Neuronal stem cell (in vitro differentiated cells): ENCODE data around the gene ZNF613.
"Not testable (repeated sequence)": the region's sequence is repeated elsewhere in the genome, so short reads cannot be mapped to it uniquely, and the experiment has no call there.

Source experiments
- DNase-seq: peaks from one replicate; pipeline ENCODE4 v3.0.0-alpha.2; 2013; ENCODE audit warnings: low spot score
- H2AFZ ChIP-seq: one replicate; pipeline ENCODE4 v1.6.1; 2013; ENCODE audit warnings: mild to moderate bottlenecking, low read length, inconsistent platforms
- H2AK5ac ChIP-seq: 2 replicates; pipeline ENCODE4 v1.6.1; 2013; ENCODE audit warnings: low read depth, mild to moderate bottlenecking, inconsistent platforms, low read length, moderate library complexity, mixed read lengths
- H2BK120ac ChIP-seq: 2 replicates; pipeline ENCODE4 v1.6.1; 2013; ENCODE audit warnings: low read depth, mild to moderate bottlenecking, inconsistent platforms, low read length, moderate library complexity, mixed read lengths
- H2BK12ac ChIP-seq: one replicate; pipeline ENCODE4 v1.6.1; 2013; ENCODE audit warnings: low read length, inconsistent platforms
- H2BK15ac ChIP-seq: 2 replicates; pipeline ENCODE4 v1.6.1; 2013; ENCODE audit warnings: mild to moderate bottlenecking, low read length, inconsistent platforms, mixed read lengths
- H2BK5ac ChIP-seq: one replicate; pipeline ENCODE4 v1.6.1; 2013; ENCODE audit warnings: inconsistent platforms, mild to moderate bottlenecking, low read length, moderate library complexity
- H3K14ac ChIP-seq: one replicate; pipeline ENCODE4 v1.6.1; 2013; ENCODE audit warnings: low read length, inconsistent platforms
- H3K18ac ChIP-seq: 2 replicates; pipeline ENCODE4 v1.6.1; 2013; ENCODE audit warnings: low read length, inconsistent platforms
- H3K23ac ChIP-seq: 2 replicates; pipeline ENCODE4 v1.6.1; 2013; ENCODE audit warnings: low read depth, mild to moderate bottlenecking, mixed read lengths, low read length, inconsistent platforms; ENCODE audit not compliant: poor library complexity
- H3K27ac ChIP-seq: replicated peaks from 3 replicates; pipeline ENCODE4 v1.5.1; 2013; ENCODE audit warnings: low read length, inconsistent platforms
- H3K27me3 ChIP-seq, 3 experiments: 2 replicates each; pipeline ENCODE4 v1.6.1; 2013; ENCODE audit warnings: low read length in 3 of 3, mild to moderate bottlenecking in 2 of 3, inconsistent platforms in 1 of 3, low read depth in 1 of 3, mixed read lengths in 1 of 3, moderate library complexity in 1 of 3; ENCODE audit not compliant: control insufficient read depth in 3 of 3, insufficient read depth in 3 of 3
- H3K36me3 ChIP-seq, 2 donors: replicated peaks in 1 of 2; 2 replicates each; pipeline ENCODE4 v1.6.1; 2013; ENCODE audit warnings: low read length in 2 of 2; ENCODE audit not compliant: control insufficient read depth in 2 of 2, insufficient read depth in 2 of 2
- H3K4ac ChIP-seq: 2 replicates; pipeline ENCODE4 v1.6.1; 2013; ENCODE audit warnings: inconsistent platforms, mild to moderate bottlenecking, low read length, moderate library complexity
- H3K4me1 ChIP-seq, 2 donors: 1 replicate in 1 of 2; 2 replicates in 1 of 2; pipeline ENCODE4 v1.6.1; 2013; ENCODE audit warnings: low read length in 2 of 2, low read depth in 1 of 2; ENCODE audit not compliant: control insufficient read depth in 2 of 2, insufficient read depth in 1 of 2
- H3K4me2 ChIP-seq: one replicate; pipeline ENCODE4 v1.6.1; 2013; ENCODE audit warnings: mild to moderate bottlenecking, low read length, inconsistent platforms; ENCODE audit not compliant: insufficient read depth, poor library complexity, severe bottlenecking
- H3K4me3 ChIP-seq, 2 donors: 2 replicates each; pipeline ENCODE4 v1.5.1; 2013; ENCODE audit warnings: low read length in 2 of 2, mild to moderate bottlenecking in 2 of 2, inconsistent platforms in 1 of 2, moderate library complexity in 1 of 2
- H3K79me1 ChIP-seq: one replicate; pipeline ENCODE4 v1.6.1; 2013; ENCODE audit warnings: low read depth, mild to moderate bottlenecking, inconsistent platforms, low read length, moderate library complexity
- H3K9ac ChIP-seq: one replicate; pipeline ENCODE4 v1.6.1; 2013; ENCODE audit warnings: mild to moderate bottlenecking, low read depth, low read length, inconsistent platforms; ENCODE audit not compliant: poor library complexity
- H3K9me3 ChIP-seq, 2 donors: replicated peaks in 1 of 2; 2 replicates each; pipeline versions ENCODE3 to v1.6.1; 2013; ENCODE audit warnings: low read length in 2 of 2, mild to moderate bottlenecking in 2 of 2, inconsistent platforms in 1 of 2, low read depth in 1 of 2, mixed read lengths in 1 of 2, moderate library complexity in 1 of 2; ENCODE audit not compliant: control insufficient read depth in 2 of 2, insufficient read depth in 1 of 2
- H4K8ac ChIP-seq: one replicate; pipeline ENCODE4 v1.6.1; 2013; ENCODE audit warnings: low read depth, mild to moderate bottlenecking, inconsistent platforms, low read length, moderate library complexity
- H4K91ac ChIP-seq: one replicate; pipeline ENCODE4 v1.6.1; 2013; ENCODE audit warnings: low read length, low read depth, mild to moderate bottlenecking, inconsistent platforms; ENCODE audit not compliant: poor library complexity
- WGBS, 2 donors: extraction: QIAGEN DNeasy Blood & Tissue Kit; methylation state at CpG; one replicate each; pipeline ENCODE4 v1.1.7; 2013; ENCODE audit warnings: missing lambda C conversion rate in 2 of 2, mixed read lengths in 1 of 2; ENCODE audit not compliant: insufficient read length in 2 of 2, insufficient replicate concordance in 1 of 2; ENCODE audit errors: extremely low coverage in 2 of 2; 5-methylcytosine and 5-hydroxymethylcytosine counted together

The ZNF613 gene

GRCh38 chr19:51948975-51949374 lies 21.7 kb downstream of the ZNF613 start:
- Histone ChIP-seq H3K9me3 (peaks cover 37 to 54% of the 10 kb centered on the region in 2 donors), H3K18ac (no peak overlapping the region), H4K91ac (no peak overlapping the region), H2BK15ac (no peak overlapping the region), H2BK120ac (no peak overlapping the region), H3K4me3 (no peak overlapping the region), H3K4me2 (no peak overlapping the region), H2AK5ac (no peak overlapping the region), H3K4me1 (peaks cover 0 to 2% of the 10 kb centered on the region in 2 donors), H3K14ac (no peak overlapping the region), H3K4ac (no peak overlapping the region), H3K23ac (no peak overlapping the region), H3K27ac (no peak overlapping the region), H3K27me3 (no peaks in the 10 kb centered on the region), H2BK5ac (no peak overlapping the region), H3K79me1 (no peaks in the 10 kb centered on the region), H2BK12ac (no peak overlapping the region), H4K8ac (no peak overlapping the region), H3K9ac (no peak overlapping the region), H3K36me3 (peaks cover 14 to 29% of the 10 kb centered on the region in 2 donors), H2AFZ (no peak overlapping the region)
- no CpG with 5 or more reads among the region's 25 CpGs for WGBS, 2 donors
- no peak for DNase-seq

DNA sequence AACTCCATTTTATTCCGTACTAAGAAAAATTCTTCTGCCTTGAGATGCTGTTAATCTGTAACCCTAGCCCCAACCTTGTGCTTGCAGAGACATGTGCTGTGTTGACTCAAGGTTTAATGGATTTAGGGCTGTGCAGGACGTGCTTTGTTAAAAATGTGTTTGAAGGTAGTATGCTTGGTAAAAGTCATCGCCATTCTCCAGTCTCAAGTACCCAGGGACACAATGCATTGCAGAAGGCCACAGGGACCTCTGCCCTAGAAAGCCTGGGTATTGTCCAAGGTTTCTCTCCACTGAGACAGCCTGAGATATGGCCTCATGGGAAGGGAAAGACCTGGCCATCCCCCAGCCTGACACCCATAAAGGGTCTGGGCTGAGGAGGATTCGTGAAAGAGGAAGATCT lies 30.6 kb downstream of the ZNF613 start:
- not testable (repeated sequence) for H2BK12ac ChIP-seq, H3K4me3 ChIP-seq, H3K4ac ChIP-seq

GRCh38 chr19:51959791-51960190 lies 32.5 kb downstream of the ZNF613 start:
- H2BK120ac ChIP-seq: no peak overlapping the region
- no peak overlapping the region for H3K23ac ChIP-seq
- H3K4ac ChIP-seq: no peak overlapping the region
- H3K18ac ChIP-seq: no peak overlapping the region
- no peak overlapping the region for H2BK12ac ChIP-seq
- no peak overlapping the region for H3K27ac ChIP-seq
- no peak for DNase-seq
- no peaks in the 10 kb centered on the region for H3K79me1 ChIP-seq
- H3K36me3 ChIP-seq: peaks cover 2 to 26% of the 10 kb centered on the region in 2 donors
- no peaks in the 10 kb centered on the region for H3K4me1 ChIP-seq
- peaks cover 3 to 12% of the 10 kb centered on the region in 2 donors for H3K9me3 ChIP-seq
- no peaks in the 10 kb centered on the region for H3K27me3 ChIP-seq
- H3K14ac ChIP-seq: no peak overlapping the region
- H2BK15ac ChIP-seq: no peak overlapping the region
- no peak overlapping the region for H3K4me2 ChIP-seq
- H2AK5ac ChIP-seq: no peak overlapping the region
- no peak overlapping the region for H2BK5ac ChIP-seq
- no peak overlapping the region for H4K8ac ChIP-seq
- WGBS, 2 donors: no CpG with 5 or more reads among the region's 4 CpGs
- no peak overlapping the region for H2AFZ ChIP-seq
- H4K91ac ChIP-seq: no peak overlapping the region
- H3K9ac ChIP-seq: no peak overlapping the region
- no peak overlapping the region for H3K4me3 ChIP-seq

More for the DNA sequence above, 30.6 kb downstream of the ZNF613 start:
- not testable (repeated sequence) for H2BK5ac ChIP-seq, H2BK120ac ChIP-seq, H3K23ac ChIP-seq, H3K4me2 ChIP-seq, H3K14ac ChIP-seq, H4K8ac ChIP-seq, H3K27ac ChIP-seq, H3K9ac ChIP-seq, H3K18ac ChIP-seq, H3K27me3 ChIP-seq, H3K79me1 ChIP-seq, DNase-seq, H4K91ac ChIP-seq, H3K9me3 ChIP-seq, H2AK5ac ChIP-seq, H2BK15ac ChIP-seq, H3K4me1 ChIP-seq, H2AFZ ChIP-seq, H3K36me3 ChIP-seq
- no CpG with 5 or more reads among the region's 4 CpGs for WGBS, 2 donors

DNA sequence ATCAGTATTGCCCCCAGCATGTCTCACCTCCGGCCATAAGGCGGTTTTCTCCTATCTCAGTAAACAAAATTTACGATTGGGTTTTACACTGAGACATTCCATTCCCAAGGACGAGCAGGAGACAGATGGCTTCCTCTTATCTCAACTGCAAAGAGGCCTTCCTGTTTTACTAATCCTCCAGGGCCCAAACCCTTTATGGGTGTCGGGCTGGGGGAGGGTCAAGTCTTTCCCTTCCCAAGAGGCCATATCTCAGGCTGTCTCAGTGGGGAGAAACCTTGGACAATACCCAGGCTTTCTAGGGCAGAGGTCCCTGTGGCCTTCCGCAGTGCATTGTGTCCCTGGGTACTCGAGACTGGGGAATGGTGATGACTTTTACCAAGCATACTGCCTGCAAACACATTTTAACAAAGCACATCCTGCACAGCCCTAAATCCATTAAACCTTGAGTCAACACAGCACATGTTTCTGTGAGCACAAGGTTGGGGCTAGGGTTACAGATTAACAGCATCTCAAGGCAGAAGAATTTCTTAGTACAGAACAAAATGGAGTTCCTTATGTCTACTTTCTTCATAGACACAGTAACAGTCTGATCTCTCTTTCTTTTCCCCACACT lies 33.5 kb downstream of the ZNF613 start:
- not testable (repeated sequence) for H3K18ac ChIP-seq, H3K9ac ChIP-seq, H2AFZ ChIP-seq, H4K91ac ChIP-seq, H3K23ac ChIP-seq, H2BK5ac ChIP-seq, H3K4ac ChIP-seq, H3K4me1 ChIP-seq, H2BK120ac ChIP-seq, H2BK15ac ChIP-seq, H3K4me3 ChIP-seq, H2AK5ac ChIP-seq, H4K8ac ChIP-seq, H3K79me1 ChIP-seq, DNase-seq, H3K27ac ChIP-seq, H2BK12ac ChIP-seq, H3K4me2 ChIP-seq, H3K14ac ChIP-seq, H3K27me3 ChIP-seq
- H3K9me3 ChIP-seq: peaks cover 12 to 21% of the 10 kb centered on the region in 2 donors
- H3K36me3 ChIP-seq: peaks cover 11 to 35% of the 10 kb centered on the region in 2 donors
- WGBS, 2 donors: no CpG with 5 or more reads among the region's 7 CpGs
